Measurements from ENCODE around the gene GJB1.

GRCh38 chrX:71181558-71181909 lies 41.5 kb upstream of the GJB1 start:
- TF ChIP-seq CTCF (IDR thresholded peaks at IDR 0.05) = no peak
- TF ChIP-seq EP300 (IDR thresholded peaks at IDR 0.05) = no peak
- no peak for TF ChIP-seq POLR2AphosphoS5 (IDR thresholded peaks at IDR 0.05)

Measured in suprapubic skin (tissue), 4 donors.